ENCODE data around the gene NUP205.

The NUP205 gene

GRCh38 chr7:135550196-135550595 lies 7.5 kb upstream of the NUP205 start:
- DNase-seq (ENCODE audit: insufficient read length) (no peak), FAIRE-seq (no peak)
- TF ChIP-seq TAF1 (IDR thresholded peaks at IDR 0.05; ENCODE audit: borderline replicate concordance, low read depth, low read length) (no peak), POLR2A (IDR thresholded peaks at IDR 0.05; ENCODE audit: low read depth, low read length) (no peak), POLR2AphosphoS5 (IDR thresholded peaks at IDR 0.05; ENCODE audit: low read depth, low read length) (no peak)

DNA sequence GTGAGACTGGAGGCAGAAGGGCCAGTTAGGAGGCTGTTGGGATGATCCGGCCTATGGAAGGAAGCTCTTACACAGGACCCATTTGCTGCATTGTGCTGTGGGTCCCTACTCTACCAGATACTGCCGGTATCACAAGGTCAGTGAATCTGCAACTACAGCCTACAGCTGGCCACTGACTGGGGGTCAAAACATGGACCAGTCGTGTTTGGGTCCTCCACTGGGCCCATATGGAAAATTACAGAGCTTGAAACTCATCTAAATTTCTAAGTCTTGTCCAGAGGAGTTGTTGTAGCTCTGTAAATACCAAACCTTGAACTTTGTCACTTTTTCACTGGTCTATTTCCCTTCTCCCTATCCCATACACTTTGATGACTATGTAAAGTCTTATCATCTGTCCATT lies 5.6 kb upstream of the NUP205 start:
- DNase-seq (ENCODE audit: insufficient read length) (no peak), FAIRE-seq (no peak)
- TF ChIP-seq TAF1 (IDR thresholded peaks at IDR 0.05; ENCODE audit: borderline replicate concordance, low read depth, low read length) (no peak), POLR2A (IDR thresholded peaks at IDR 0.05; ENCODE audit: low read depth, low read length) (no peak), POLR2AphosphoS5 (IDR thresholded peaks at IDR 0.05; ENCODE audit: low read depth, low read length) (no peak)

GRCh38 chr7:135553346-135553745 lies 4.4 kb upstream of the NUP205 start:
- no peak for TF ChIP-seq POLR2A (IDR thresholded peaks at IDR 0.05; ENCODE audit: low read depth, low read length)
- TF ChIP-seq TAF1 (IDR thresholded peaks at IDR 0.05; ENCODE audit: borderline replicate concordance, low read depth, low read length) = no peak
- TF ChIP-seq POLR2AphosphoS5 (IDR thresholded peaks at IDR 0.05; ENCODE audit: low read depth, low read length) = no peak
- no peak for FAIRE-seq
- DNase-seq (ENCODE audit: insufficient read length) = no peak

GRCh38 chr7:135558337-135558767 lies 635 bp downstream of the NUP205 start:
- FAIRE-seq = peak; percentile 80
- TF ChIP-seq POLR2AphosphoS5 (IDR thresholded peaks at IDR 0.05; ENCODE audit: low read depth, low read length) = no peak
- TF ChIP-seq POLR2A (IDR thresholded peaks at IDR 0.05; ENCODE audit: low read depth, low read length) = no peak
- TF ChIP-seq TAF1 (IDR thresholded peaks at IDR 0.05; ENCODE audit: borderline replicate concordance, low read depth, low read length) = no peak; the same call in 1 of the 2 replicates
- peak; percentile 52 for DNase-seq (ENCODE audit: insufficient read length)

GRCh38 chr7:135558881-135559280 lies 1.2 kb downstream of the NUP205 start:
- FAIRE-seq = no peak
- DNase-seq (ENCODE audit: insufficient read length) = no peak
- TF ChIP-seq TAF1 (IDR thresholded peaks at IDR 0.05; ENCODE audit: borderline replicate concordance, low read depth, low read length) = no peak
- no peak for TF ChIP-seq POLR2AphosphoS5 (IDR thresholded peaks at IDR 0.05; ENCODE audit: low read depth, low read length)
- TF ChIP-seq POLR2A (IDR thresholded peaks at IDR 0.05; ENCODE audit: low read depth, low read length) = no peak

GRCh38 chr7:135560631-135561030 lies 2.9 kb downstream of the NUP205 start:
- no peak for DNase-seq (ENCODE audit: insufficient read length)

DNA sequence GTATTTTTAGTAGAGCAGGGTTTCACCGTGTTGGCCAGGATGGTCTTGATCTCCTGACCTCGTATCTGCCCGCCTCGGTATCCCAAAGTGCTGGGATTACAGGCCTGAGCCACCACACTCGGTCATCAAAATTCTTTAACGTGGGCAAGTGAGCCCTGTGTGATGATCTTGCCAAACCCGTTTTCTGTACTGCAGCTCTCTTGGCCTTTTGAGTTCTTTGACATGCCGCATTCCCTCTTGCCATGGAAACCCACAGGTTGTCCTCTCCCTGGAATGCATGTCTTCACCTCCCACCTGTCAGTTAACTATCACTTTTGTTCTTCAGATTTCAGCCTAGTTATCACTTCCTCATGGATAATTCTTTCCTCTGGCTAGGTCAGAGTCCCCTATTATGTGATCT lies 5.0 kb downstream of the NUP205 start:
- FAIRE-seq (no peak), DNase-seq (ENCODE audit: insufficient read length) (no peak)
- TF ChIP-seq POLR2AphosphoS5 (IDR thresholded peaks at IDR 0.05; ENCODE audit: low read depth, low read length) = no peak
- no peak for TF ChIP-seq POLR2A (IDR thresholded peaks at IDR 0.05; ENCODE audit: low read depth, low read length)
- no peak for TF ChIP-seq TAF1 (IDR thresholded peaks at IDR 0.05; ENCODE audit: borderline replicate concordance, low read depth, low read length)

More at GRCh38 chr7:135560631-135561030, 2.9 kb downstream of the NUP205 start:
- TF ChIP-seq POLR2AphosphoS5 (IDR thresholded peaks at IDR 0.05; ENCODE audit: low read depth, low read length) = no peak
- FAIRE-seq = no peak

- DNase-seq (ENCODE audit: insufficient read length) = no peak
- no peak for FAIRE-seq
- TF ChIP-seq POLR2A (IDR thresholded peaks at IDR 0.05; ENCODE audit: low read depth, low read length) = no peak
- no peak for TF ChIP-seq POLR2AphosphoS5 (IDR thresholded peaks at IDR 0.05; ENCODE audit: low read depth, low read length)
- no peak for TF ChIP-seq TAF1 (IDR thresholded peaks at IDR 0.05; ENCODE audit: borderline replicate concordance, low read depth, low read length)
Measured at GRCh38 chr7:135571834-135572233, 14.1 kb downstream of the NUP205 start.

- DNase-seq (ENCODE audit: insufficient read length) (no peak), FAIRE-seq (peak; percentile 36)
- no peak for TF ChIP-seq TAF1 (IDR thresholded peaks at IDR 0.05; ENCODE audit: borderline replicate concordance, low read depth, low read length)
Measured at GRCh38 chr7:135573541-135573940, 15.8 kb downstream of the NUP205 start.

- no peak for TF ChIP-seq POLR2A (IDR thresholded peaks at IDR 0.05; ENCODE audit: low read depth, low read length)
- TF ChIP-seq TAF1 (IDR thresholded peaks at IDR 0.05; ENCODE audit: borderline replicate concordance, low read depth, low read length) = no peak
- TF ChIP-seq POLR2AphosphoS5 (IDR thresholded peaks at IDR 0.05; ENCODE audit: low read depth, low read length) = no peak
- DNase-seq (ENCODE audit: insufficient read length) (no peak), FAIRE-seq (peak; percentile 62)
Measured at GRCh38 chr7:135575296-135575695, 17.6 kb downstream of the NUP205 start.

- TF ChIP-seq POLR2AphosphoS5 (IDR thresholded peaks at IDR 0.05; ENCODE audit: low read depth, low read length) (no peak), TAF1 (IDR thresholded peaks at IDR 0.05; ENCODE audit: borderline replicate concordance, low read depth, low read length) (no peak), POLR2A (IDR thresholded peaks at IDR 0.05; ENCODE audit: low read depth, low read length) (no peak)
- FAIRE-seq (no peak), DNase-seq (ENCODE audit: insufficient read length) (no peak)
Measured at GRCh38 chr7:135578569-135578968, 20.9 kb downstream of the NUP205 start.

DNA sequence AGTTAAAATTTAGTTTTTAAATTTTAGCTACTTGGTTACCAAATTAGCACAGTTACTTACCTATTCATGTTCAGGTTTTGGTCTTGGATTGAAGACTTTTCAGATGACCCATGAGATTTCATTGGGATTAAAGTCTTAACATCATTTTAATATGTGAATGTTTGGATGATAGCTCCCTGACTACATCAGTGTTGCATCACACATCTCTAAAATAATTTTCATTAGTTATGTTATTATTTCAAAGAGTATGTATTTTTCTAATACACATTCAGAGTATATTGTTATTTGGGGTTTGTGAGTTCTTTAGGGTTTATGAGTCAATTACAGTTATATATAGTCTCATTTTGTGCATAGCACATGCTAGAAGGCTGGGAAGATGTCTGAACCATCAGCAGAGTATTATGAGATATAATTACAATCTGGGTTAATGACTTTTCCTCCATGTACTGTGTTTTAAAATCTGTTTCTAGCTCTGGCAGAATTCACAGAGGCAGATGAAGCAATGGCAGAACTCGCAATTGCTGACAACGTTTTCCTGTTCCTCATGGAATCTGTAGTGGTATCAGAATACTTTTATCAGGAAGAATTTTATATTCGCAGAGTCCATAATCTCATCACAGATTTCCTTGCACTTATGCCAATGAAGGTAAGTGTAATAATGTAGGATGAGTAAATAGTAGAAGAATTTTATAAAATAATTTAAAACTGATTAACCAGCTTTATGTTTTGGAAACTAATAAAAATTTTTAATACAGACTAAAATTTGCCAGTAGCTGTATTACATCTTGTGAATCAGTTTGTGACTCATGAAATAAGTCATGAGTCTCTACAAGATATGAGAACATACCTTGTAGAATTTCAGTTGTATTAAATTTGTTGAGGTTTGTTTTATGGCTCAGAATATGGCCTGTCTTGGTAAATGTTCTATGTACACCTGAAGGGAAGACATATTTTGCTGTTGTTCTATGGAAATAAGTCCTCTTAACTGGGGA lies 26.9 kb downstream of the NUP205 start:
- no peak for FAIRE-seq
- no peak for DNase-seq (ENCODE audit: insufficient read length)
- no peak for TF ChIP-seq POLR2AphosphoS5 (IDR thresholded peaks at IDR 0.05; ENCODE audit: low read depth, low read length)

Measured in GM12892 (cell line).